SK-N-SH treated with all-trans-retinoic acid at 6 μM for 48 hours (cell line): Measurements from ENCODE around the gene KCNK1.

Experiments
- ATAC-seq: fragments of 200-7000 bp; cut with Tn5 transposase; 3 replicates; pipeline ENCODE4 v1.9.1; 2020; ENCODE audit warnings: mild to moderate bottlenecking, moderate library complexity
- ARNTL ChIP-seq: fragments of 450-650 bp; formaldehyde crosslinking; IDR thresholded peaks from 2 replicates; pipeline ENCODE4 v1.5.0; 2020; ENCODE audit warnings: low read depth, mild to moderate bottlenecking, moderate library complexity, borderline replicate concordance
- BACH2 ChIP-seq: fragments of 250-450 bp; sonication (Bioruptor Pico); IDR thresholded peaks from 2 replicates; pipeline ENCODE4 v1.9.0; 2021; ENCODE audit warnings: mild to moderate bottlenecking, borderline replicate concordance
- CREB5 ChIP-seq: fragments of 250-450 bp; sonication (Bioruptor Pico); IDR thresholded peaks from 2 replicates; pipeline ENCODE4 v1.5.1; 2020; ENCODE audit warnings: low read depth, mild to moderate bottlenecking, moderate library complexity
- CSDC2 ChIP-seq: fragments of 250-450 bp; sonication (Bioruptor Pico); IDR thresholded peaks from 2 replicates; pipeline ENCODE4 v1.5.0; 2020; ENCODE audit warnings: mild to moderate bottlenecking, moderate library complexity
- CSRNP3 ChIP-seq: fragments of 250-450 bp; sonication (Bioruptor Pico); IDR thresholded peaks from 2 replicates; pipeline ENCODE4 v1.5.1; 2021; ENCODE audit warnings: mild to moderate bottlenecking, moderate library complexity
- ESRRG ChIP-seq: fragments of 250-450 bp; sonication (Bioruptor Pico); IDR thresholded peaks from 2 replicates; pipeline ENCODE4 v1.6.1; 2021; ENCODE audit warnings: mild to moderate bottlenecking
- GLIS3 ChIP-seq: fragments of 250-450 bp; sonication (Bioruptor Pico); IDR thresholded peaks from 2 replicates; pipeline ENCODE4 v1.5.0; 2020; ENCODE audit warnings: mild to moderate bottlenecking, moderate library complexity
- ISL1 ChIP-seq: fragments of 250-450 bp; sonication (Bioruptor Pico); IDR thresholded peaks from 2 replicates; pipeline ENCODE4 v2.1.2; 2022; ENCODE audit warnings: mild to moderate bottlenecking, moderate library complexity
- OSR1 ChIP-seq: fragments of 250-450 bp; sonication (Bioruptor Pico); IDR thresholded peaks from 2 replicates; pipeline ENCODE4 v1.8.0; 2022; ENCODE audit warnings: moderate library complexity, mild to moderate bottlenecking, inconsistent platforms
- PATZ1 ChIP-seq: fragments of 250-450 bp; sonication (Bioruptor Pico); IDR thresholded peaks from 2 replicates; pipeline ENCODE4 v1.8.0; 2020; ENCODE audit warnings: mild to moderate bottlenecking, moderate library complexity, borderline replicate concordance
- PPARA ChIP-seq: fragments of 250-450 bp; sonication (Bioruptor Pico); IDR thresholded peaks from 2 replicates; pipeline ENCODE4 v1.5.0; 2020; ENCODE audit warnings: mild to moderate bottlenecking, borderline replicate concordance
- RARB ChIP-seq: fragments of 250-450 bp; sonication (Bioruptor Pico); IDR thresholded peaks from 2 replicates; pipeline ENCODE4 v1.8.0; 2021; ENCODE audit warnings: mild to moderate bottlenecking, moderate library complexity
- SNAI2 ChIP-seq: fragments of 250-450 bp; sonication (Bioruptor Pico); IDR thresholded peaks from 2 replicates; pipeline ENCODE4 v1.5.0; 2020; ENCODE audit warnings: mild to moderate bottlenecking, moderate library complexity
- TCF4 ChIP-seq: fragments of 250-450 bp; sonication (Bioruptor Pico); IDR thresholded peaks from 2 replicates; pipeline ENCODE4 v1.8.0; 2021; ENCODE audit warnings: mild to moderate bottlenecking, moderate library complexity, borderline replicate concordance
- TOX ChIP-seq: fragments of 250-450 bp; sonication (Bioruptor Pico); IDR thresholded peaks from 2 replicates; pipeline ENCODE4 v1.8.0; 2021; ENCODE audit warnings: mild to moderate bottlenecking, moderate library complexity, borderline replicate concordance
- ZC3H10 ChIP-seq: fragments of 250-450 bp; sonication (Bioruptor Pico); IDR thresholded peaks from 2 replicates; pipeline ENCODE4 v1.5.1; 2021; ENCODE audit warnings: mild to moderate bottlenecking, moderate library complexity
- ZFP3 ChIP-seq: fragments of 250-450 bp; sonication (Bioruptor Pico); IDR thresholded peaks from 2 replicates; pipeline ENCODE4 v1.5.0; 2020; ENCODE audit warnings: mild to moderate bottlenecking, moderate library complexity
- ZFP30 ChIP-seq: fragments of 450-650 bp; formaldehyde crosslinking; IDR thresholded peaks from 2 replicates; pipeline ENCODE4 v1.5.0; 2022; ENCODE audit warnings: mild to moderate bottlenecking, moderate library complexity
- ZNF565 ChIP-seq: fragments of 450-650 bp; formaldehyde crosslinking; conservative IDR thresholded peaks from 2 replicates; pipeline ENCODE4 v1.5.0; 2020; ENCODE audit warnings: low read depth, mild to moderate bottlenecking, moderate library complexity
- ZNF70 ChIP-seq: fragments of 450-650 bp; formaldehyde crosslinking; IDR thresholded peaks from 2 replicates; pipeline ENCODE4 v1.5.0; 2020; ENCODE audit warnings: mild to moderate bottlenecking, moderate library complexity
- ZNF8 ChIP-seq: fragments of 450-650 bp; formaldehyde crosslinking; IDR thresholded peaks from 2 replicates; pipeline ENCODE4 v1.5.0; 2020; ENCODE audit warnings: mild to moderate bottlenecking, moderate library complexity
- TF ChIP-seq, protein P1 (sequence below): fragments of 250-450 bp; sonication (Bioruptor Pico); IDR thresholded peaks from 2 replicates; pipeline ENCODE4 v1.8.0; 2021; ENCODE audit warnings: low read depth, mild to moderate bottlenecking, moderate library complexity, borderline replicate concordance
- TF ChIP-seq, protein P2 (sequence below): fragments of 250-450 bp; sonication (Bioruptor Pico); IDR thresholded peaks from 2 replicates; pipeline ENCODE4 v1.5.0; 2020; ENCODE audit warnings: mild to moderate bottlenecking, moderate library complexity

KCNK1 gene

DNA sequence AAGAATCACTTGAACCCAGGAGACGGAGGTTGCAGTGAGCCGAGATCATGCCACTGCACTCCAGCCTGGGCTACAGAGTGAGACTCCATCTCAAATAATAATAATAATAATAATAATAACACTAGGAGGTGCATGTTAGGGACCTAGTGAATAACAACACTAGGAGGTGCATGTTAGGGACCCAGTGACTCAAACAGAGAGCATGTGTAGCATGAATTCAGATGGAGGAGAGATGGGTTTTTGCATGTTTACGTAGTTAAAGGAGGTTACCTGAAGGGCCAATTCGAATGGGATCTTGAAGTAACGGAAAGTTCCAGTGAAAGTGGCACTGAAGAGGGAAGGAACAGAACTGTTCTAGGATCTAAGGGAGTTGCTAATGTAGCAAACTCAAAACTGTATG is 7.1 kb upstream of the KCNK1 start:
- no peak for ATAC-seq
- TF ChIP-seq ZNF70 (no peak), ZNF8 (CRISPR knock-in tag) (no peak), ZFP3 (CRISPR knock-in tag) (no peak), GLIS3 (CRISPR knock-in tag) (no peak), PPARA (CRISPR knock-in tag) (no peak), ZC3H10 (no peak), TOX (CRISPR knock-in tag) (no peak), CSRNP3 (CRISPR knock-in tag) (no peak), CREB5 (CRISPR knock-in tag) (no peak), ZNF565 (CRISPR knock-in tag) (no peak), OSR1 (CRISPR knock-in tag) (no peak), ZFP30 (CRISPR knock-in tag) (no peak)
- TF ChIP-seq, protein P1, sequence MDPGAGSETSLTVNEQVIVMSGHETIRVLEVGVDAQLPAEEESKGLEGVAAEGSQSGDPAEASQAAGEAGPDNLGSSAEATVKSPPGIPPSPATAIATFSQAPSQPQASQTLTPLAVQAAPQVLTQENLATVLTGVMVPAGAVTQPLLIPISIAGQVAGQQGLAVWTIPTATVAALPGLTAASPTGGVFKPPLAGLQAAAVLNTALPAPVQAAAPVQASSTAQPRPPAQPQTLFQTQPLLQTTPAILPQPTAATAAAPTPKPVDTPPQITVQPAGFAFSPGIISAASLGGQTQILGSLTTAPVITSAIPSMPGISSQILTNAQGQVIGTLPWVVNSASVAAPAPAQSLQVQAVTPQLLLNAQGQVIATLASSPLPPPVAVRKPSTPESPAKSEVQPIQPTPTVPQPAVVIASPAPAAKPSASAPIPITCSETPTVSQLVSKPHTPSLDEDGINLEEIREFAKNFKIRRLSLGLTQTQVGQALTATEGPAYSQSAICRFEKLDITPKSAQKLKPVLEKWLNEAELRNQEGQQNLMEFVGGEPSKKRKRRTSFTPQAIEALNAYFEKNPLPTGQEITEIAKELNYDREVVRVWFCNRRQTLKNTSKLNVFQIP, result no peak
- TF ChIP-seq, protein P2, sequence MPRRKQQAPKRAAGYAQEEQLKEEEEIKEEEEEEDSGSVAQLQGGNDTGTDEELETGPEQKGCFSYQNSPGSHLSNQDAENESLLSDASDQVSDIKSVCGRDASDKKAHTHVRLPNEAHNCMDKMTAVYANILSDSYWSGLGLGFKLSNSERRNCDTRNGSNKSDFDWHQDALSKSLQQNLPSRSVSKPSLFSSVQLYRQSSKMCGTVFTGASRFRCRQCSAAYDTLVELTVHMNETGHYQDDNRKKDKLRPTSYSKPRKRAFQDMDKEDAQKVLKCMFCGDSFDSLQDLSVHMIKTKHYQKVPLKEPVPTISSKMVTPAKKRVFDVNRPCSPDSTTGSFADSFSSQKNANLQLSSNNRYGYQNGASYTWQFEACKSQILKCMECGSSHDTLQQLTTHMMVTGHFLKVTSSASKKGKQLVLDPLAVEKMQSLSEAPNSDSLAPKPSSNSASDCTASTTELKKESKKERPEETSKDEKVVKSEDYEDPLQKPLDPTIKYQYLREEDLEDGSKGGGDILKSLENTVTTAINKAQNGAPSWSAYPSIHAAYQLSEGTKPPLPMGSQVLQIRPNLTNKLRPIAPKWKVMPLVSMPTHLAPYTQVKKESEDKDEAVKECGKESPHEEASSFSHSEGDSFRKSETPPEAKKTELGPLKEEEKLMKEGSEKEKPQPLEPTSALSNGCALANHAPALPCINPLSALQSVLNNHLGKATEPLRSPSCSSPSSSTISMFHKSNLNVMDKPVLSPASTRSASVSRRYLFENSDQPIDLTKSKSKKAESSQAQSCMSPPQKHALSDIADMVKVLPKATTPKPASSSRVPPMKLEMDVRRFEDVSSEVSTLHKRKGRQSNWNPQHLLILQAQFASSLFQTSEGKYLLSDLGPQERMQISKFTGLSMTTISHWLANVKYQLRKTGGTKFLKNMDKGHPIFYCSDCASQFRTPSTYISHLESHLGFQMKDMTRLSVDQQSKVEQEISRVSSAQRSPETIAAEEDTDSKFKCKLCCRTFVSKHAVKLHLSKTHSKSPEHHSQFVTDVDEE (CRISPR knock-in tag), result no peak

- ATAC-seq, result no peak
- no peak for TF ChIP-seq ESRRG (CRISPR knock-in tag)
- TF ChIP-seq ZC3H10, result no peak
- TF ChIP-seq ISL1 (CRISPR knock-in tag), result no peak
- TF ChIP-seq PPARA (CRISPR knock-in tag), result no peak
- TF ChIP-seq PATZ1 (CRISPR knock-in tag), result no peak
- no peak for TF ChIP-seq CSRNP3 (CRISPR knock-in tag)
- no peak for TF ChIP-seq TCF4 (CRISPR knock-in tag)
- TF ChIP-seq, protein P1, result no peak
- TF ChIP-seq, protein P2 (CRISPR knock-in tag), result no peak
- no peak for TF ChIP-seq BACH2 (CRISPR knock-in tag)
- TF ChIP-seq ZFP3 (CRISPR knock-in tag), result no peak
- no peak for TF ChIP-seq ZNF70
- no peak for TF ChIP-seq ARNTL (CRISPR knock-in tag)
- no peak for TF ChIP-seq CSDC2 (CRISPR knock-in tag)
- no peak for TF ChIP-seq ZNF565 (CRISPR knock-in tag)
- TF ChIP-seq GLIS3 (CRISPR knock-in tag), result no peak
- TF ChIP-seq SNAI2 (CRISPR knock-in tag), result no peak
- TF ChIP-seq RARB, result no peak
- no peak for TF ChIP-seq ZNF8 (CRISPR knock-in tag)
Measured at GRCh38 chr1:233607252-233608119, 6.4 kb upstream of the KCNK1 start.
